ENCODE results near the gene NSMF.

The NSMF gene

DNA sequence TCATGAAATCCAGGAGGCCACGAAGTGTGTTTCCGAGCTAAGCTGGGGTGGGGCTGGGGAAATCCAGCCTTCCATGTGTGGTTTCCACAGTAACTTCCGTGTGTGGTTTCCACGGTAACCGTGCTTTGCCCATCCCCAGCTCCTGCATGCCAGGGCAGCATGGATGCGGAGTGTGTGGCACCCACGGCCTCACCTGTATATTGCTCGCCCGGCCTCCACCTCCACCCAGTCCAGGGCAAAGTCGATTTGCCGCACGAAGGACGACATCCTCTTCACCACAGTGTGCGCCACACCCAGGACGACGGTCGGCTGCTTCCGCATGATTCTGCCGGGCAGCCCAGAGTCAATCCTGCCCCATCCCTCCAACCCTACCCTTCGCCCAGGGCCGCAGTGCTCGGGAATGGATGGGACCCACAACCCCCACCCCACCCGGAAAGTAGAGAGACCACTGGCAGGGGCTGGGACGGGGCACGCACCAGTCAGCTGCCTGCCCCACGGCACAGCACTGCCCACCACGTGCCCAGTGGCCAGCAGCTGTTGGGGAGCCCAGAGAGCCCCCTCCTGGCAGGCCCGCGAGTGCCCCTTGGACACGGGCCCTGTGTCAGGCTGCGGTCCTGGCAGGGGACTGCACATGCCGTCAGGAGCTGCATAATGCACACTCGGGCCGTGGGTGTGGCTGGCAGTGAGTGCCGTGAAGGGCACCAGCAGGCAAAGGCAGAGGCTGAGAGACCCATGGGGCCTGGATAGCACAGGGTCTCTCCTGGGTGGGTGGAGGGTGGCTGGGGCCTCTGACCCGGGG lies 39.0 kb upstream of the NSMF start:
- in situ Hi-C loops (cut with HindIII; ENCODE audit: low pct_unique_long_range_greater_than_20kb, low sequenced_read_pairs): no loop called here
- no peak for TF ChIP-seq JUND (IDR thresholded peaks at IDR 0.05; ENCODE audit: low read depth)
- DNase-seq (ENCODE audit: low read depth in 1 of 2, low spot score in 1 of 2): no peak

DNA sequence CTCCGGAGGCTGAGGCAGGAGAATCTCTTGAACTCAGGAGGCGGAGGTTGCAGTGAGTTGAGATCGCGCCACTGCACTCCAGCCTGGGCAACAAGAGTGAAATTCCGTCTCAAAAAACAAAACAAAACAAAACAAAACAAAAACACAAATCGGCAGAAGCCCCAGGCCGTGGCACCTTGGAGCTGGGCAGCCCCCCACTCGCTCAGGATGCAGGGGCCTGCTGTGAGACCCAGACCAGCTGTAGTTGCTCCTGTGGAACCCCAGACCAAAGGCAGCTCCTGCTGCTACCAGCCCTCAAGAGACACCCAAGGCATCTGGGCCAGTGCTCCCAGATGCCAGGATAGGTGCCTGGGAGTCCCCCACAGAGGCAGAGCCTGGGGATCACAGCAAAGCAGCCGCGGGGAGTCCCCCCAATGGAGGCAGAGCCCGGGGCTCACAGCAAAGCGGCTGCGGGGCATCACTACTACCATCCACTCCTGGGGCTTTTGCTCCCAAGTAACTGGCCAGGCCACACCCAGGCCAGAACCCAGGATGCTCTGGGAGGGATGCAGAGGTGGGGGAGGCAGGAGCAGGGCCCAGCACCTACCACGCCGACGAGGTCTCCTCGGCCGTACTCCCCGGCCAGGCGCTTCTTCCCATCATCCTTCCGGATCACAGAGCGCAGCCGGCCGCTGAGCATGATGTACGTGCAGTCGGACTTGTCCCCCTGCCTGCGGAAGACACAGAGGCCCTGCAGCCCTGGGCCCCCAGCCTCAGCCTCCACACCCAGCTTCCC lies 37.7 kb upstream of the NSMF start:
- TF ChIP-seq JUND (IDR thresholded peaks at IDR 0.05; ENCODE audit: low read depth): no peak
- in situ Hi-C loops (cut with HindIII; ENCODE audit: low pct_unique_long_range_greater_than_20kb, low sequenced_read_pairs): no loop called here
- no peak for DNase-seq (ENCODE audit: low read depth in 1 of 2, low spot score in 1 of 2)

DNA sequence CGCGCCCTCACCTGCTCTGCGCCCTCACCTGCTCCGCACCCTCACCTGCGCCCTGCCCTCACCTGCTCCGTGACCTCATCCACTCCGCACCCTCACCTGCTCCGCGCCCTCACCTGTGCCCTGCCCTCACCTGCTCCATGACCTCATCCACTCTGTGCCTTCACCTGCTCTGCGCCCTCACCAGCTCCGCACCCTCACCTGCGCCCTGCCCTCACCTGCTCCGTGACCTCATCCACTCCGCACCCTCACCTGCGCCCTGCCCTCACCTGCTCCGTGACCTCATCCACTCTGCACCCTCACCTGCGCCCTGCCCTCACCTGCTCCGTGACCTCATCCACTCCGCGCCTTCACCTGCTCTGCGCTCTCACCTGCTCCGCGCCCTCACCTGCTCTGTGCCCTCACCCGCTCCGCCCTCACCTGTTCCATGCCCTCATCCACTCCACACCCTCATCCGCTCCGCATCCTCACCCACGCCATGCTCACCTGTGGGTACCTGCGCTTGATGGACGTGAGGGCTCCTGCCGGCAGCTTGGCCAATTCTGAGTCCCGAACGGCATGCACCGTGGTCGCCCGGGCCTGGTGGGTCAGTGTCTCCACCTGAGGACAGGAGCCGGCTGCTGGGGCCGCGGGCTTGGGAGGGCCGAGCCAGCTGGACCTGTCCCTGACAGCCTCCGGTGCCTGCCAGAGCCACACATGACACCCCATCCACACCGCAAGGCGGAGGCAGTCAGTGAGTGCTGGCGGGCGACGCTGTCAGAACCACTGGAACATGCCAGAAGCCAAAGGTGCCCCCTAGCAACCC lies 35.6 kb upstream of the NSMF start:
- TF ChIP-seq JUND (IDR thresholded peaks at IDR 0.05; ENCODE audit: low read depth): no peak
- in situ Hi-C loops (cut with HindIII; ENCODE audit: low pct_unique_long_range_greater_than_20kb, low sequenced_read_pairs): no loop called here

DNA sequence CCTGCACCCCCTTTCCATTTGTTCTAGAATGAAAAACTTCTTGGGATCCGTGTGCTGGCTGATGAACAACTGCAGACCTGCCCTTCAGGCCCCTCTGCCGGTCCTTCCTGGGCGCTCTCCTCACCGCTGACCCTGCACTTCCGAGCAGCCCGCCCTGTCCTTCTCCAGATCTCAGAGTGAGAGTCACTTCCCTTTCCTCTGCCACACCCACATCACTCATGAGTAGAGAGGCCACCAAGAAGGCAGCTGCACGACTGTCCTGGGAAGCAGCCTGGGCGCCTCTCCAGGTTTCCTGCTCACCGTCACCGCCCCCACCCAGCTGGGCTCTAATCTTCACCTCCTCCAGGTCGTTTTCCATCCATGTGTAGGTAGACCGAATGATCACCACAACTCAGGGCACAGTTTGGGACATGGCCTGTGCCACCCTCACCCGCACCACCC lies 35.0 kb upstream of the NSMF start:
- no peak for TF ChIP-seq JUND (IDR thresholded peaks at IDR 0.05; ENCODE audit: low read depth)
- DNase-seq (ENCODE audit: low read depth in 1 of 2, low spot score in 1 of 2): no peak

More for the DNA sequence above, 35.6 kb upstream of the NSMF start:
- no peak for DNase-seq (ENCODE audit: low read depth in 1 of 2, low spot score in 1 of 2)

DNA sequence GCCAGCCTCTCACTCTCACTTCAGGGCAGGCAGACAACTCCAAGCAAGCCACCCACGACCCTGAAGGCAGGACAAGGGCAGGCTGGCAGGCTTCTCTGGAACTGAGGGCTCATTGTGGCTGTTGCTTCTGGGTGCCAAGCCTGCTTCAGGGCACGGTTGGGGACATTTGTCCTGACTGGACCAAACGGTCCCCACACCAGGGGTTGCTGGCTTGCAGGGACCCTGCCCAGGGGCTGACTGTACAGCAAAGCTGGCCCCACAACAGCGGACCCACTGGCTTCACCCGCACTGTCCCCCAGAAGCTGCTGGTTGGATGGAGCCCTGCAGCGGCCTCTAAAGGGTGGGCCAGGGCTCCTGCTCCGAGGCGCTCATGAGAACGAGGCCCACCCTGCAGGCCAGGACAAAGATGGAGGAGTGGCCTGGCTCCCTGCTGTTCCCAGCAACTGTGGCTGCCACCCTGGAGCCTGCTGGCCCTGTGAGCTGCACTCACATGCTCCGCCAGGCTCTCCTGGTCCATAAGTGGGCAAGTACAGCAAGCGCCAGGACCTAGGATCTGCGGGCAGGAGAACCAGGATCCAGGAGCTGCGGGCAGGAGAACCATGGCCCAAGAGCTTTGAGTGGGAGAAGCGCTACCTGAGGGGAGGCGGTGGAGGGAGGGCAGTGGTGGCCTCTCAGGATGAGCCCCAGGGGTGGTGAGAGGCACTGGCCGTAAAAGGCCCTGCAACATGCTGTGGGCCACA lies 34.4 kb upstream of the NSMF start:
- no peak for DNase-seq (ENCODE audit: low read depth in 1 of 2, low spot score in 1 of 2)
- TF ChIP-seq JUND (IDR thresholded peaks at IDR 0.05; ENCODE audit: low read depth): no peak
- in situ Hi-C loops (cut with HindIII; ENCODE audit: low pct_unique_long_range_greater_than_20kb, low sequenced_read_pairs): no loop called here

More for the DNA sequence above, 35.0 kb upstream of the NSMF start:
- in situ Hi-C loops (cut with HindIII; ENCODE audit: low pct_unique_long_range_greater_than_20kb, low sequenced_read_pairs): no loop called here

DNA sequence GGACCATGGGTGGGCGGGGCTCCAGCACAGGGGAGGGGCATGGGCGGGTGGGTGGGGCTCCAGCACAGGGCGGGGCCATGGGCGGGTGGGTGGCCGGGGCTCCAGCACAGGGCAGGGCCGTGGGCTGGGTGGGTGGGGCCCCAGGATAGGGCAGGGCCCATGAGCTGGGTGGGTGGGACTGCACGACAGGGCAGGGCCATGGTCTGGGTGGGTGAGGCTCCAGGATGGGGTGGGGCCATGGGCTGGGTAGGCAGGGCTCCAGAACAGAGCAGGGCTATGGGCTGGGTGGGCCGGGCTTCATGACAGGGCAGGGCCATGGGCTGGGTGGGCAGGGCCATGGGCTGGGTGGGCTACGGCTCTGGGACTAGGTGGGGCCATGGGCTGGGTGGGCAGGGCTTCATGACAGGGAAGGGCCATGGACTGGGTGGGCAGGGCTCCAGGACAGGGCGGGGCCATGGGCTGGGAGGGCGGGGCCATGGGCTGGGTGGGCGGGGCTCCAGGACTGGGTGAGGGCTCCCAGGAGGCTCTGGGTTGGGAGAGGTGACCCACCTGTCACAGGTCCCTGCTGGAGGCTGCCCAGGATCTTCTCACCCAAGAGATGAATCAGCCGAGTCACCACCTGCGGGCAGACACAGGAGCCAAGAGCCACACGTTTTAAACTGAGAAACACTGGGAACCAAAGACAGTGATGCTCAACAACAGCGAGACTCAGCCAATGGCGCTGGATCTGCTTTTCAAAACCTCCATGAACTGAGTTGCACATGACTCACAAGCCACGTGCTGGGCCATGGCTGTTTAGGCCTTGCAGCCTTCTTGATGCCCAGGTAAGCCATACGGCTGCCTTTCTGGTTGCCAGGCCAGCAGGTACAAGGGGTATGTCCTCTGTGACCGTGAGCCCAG lies 33.6 kb upstream of the NSMF start:
- no peak for TF ChIP-seq JUND (IDR thresholded peaks at IDR 0.05; ENCODE audit: low read depth)
- in situ Hi-C loops (cut with HindIII; ENCODE audit: low pct_unique_long_range_greater_than_20kb, low sequenced_read_pairs): no loop called here
- peak in 1 of 2 experiments; percentile 94 for DNase-seq (ENCODE audit: low read depth in 1 of 2, low spot score in 1 of 2)

DNA sequence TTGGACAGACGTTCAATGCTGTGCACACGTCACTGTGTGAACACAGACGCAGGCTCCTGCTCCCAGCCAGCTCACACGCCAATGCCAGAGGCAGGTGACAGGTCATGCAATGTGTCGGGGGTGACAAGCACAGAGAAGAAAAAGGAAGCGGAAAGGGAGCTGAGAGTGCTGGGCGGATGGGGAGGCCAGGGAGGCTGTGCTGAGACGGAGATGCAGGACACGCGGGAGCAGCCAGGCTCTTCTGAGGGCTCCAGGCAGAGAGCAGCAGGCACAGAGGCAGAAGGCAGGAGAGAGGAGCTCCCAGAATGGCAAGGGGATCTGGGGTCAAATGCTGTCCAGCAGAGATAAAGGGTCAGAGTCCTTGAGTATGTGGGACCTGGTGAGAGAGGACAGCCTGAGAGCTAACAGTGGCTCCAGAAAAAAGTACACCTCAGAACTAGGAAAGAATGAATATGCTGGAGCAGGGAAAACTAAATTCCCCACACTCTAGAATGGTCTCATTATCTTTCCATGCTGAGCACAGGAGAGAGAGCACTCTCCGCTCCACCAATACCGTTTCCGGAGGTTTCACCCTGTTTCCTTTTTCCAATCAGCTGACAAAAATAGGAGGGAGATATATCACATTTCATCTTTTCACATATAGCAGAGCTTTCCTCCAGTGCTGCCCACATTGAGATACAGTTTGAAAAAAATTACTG lies 32.8 kb upstream of the NSMF start:
- in situ Hi-C loops (cut with HindIII; ENCODE audit: low pct_unique_long_range_greater_than_20kb, low sequenced_read_pairs): no loop called here
- no peak for TF ChIP-seq JUND (IDR thresholded peaks at IDR 0.05; ENCODE audit: low read depth)
- no peak for DNase-seq (ENCODE audit: low read depth in 1 of 2, low spot score in 1 of 2)

DNA sequence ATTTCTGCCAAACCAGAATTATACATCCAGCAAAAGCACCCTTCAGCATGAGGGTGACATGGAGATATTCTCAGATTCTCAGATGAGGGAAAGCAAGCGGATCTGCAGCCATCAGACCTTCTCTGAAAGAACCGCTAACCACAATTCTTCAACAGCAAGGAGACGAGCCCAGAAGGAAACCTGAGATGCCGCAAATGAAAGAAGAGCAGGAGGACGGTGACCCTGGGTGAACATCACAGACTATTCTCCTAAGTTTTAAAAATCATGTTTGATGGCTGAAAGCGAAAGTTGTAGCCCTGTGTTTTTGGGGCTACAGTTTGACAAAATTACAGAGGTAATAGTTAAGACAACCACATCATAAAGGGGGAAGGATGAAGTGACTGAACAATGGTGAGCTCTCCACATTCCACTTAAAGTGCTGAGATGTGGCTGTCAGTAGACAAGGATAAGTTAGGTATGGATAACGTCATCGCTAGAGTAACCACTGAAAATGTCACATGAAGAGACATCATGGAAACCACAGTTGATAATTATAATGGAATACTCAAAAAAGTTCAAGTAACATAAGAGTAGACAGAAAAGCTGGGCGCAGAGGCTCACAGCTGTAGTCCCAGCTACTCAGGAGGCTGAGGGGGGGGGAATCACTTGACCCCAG lies 31.5 kb upstream of the NSMF start:
- in situ Hi-C loops (cut with HindIII; ENCODE audit: low pct_unique_long_range_greater_than_20kb, low sequenced_read_pairs): no loop called here
- DNase-seq (ENCODE audit: low read depth in 1 of 2, low spot score in 1 of 2): no peak
- no peak for TF ChIP-seq JUND (IDR thresholded peaks at IDR 0.05; ENCODE audit: low read depth)

DNA sequence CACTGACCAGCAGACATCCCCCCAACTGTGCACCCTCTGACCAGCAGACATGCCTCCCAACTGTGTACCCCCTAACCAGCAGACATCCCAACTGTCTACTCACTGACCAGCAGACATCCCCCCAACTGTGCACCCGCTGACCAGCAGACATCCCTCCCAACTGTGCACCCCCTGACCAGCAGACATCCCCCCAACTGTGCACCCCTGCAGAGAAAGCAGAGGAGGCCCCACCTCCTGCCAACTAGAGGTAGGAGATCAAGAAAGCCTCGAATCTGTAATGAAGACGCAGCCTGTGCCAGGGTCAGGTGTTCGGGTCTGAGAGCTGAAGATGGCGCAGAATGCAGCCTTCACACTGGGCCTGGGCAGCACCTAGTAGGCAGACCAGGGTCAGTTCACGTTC lies 29.8 kb upstream of the NSMF start:
- in situ Hi-C loops (cut with HindIII; ENCODE audit: low pct_unique_long_range_greater_than_20kb, low sequenced_read_pairs): no loop called here
- no peak for DNase-seq (ENCODE audit: low read depth in 1 of 2, low spot score in 1 of 2)
- no peak for TF ChIP-seq JUND (IDR thresholded peaks at IDR 0.05; ENCODE audit: low read depth)

DNA sequence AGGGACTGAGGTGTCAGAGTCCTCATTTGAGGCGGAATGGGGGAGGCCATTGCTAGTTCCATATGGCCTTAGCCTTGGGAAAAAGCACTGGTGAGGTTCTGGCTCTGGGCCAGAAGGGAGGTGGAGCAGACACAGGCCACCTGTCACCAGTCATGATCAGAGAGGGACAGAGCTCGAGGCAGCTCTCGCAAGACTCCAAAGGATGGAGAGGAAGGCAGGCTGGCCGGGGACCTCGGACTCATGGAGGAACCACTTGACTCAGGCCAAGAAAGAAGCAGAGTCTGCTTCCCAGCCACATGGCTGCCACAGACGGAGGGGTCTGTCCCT lies 29.2 kb upstream of the NSMF start:
- no peak for TF ChIP-seq JUND (IDR thresholded peaks at IDR 0.05; ENCODE audit: low read depth)
- no peak for DNase-seq (ENCODE audit: low read depth in 1 of 2, low spot score in 1 of 2)
- in situ Hi-C loops (cut with HindIII; ENCODE audit: low pct_unique_long_range_greater_than_20kb, low sequenced_read_pairs): no loop called here

Measured in T47D (cell line).